Kidney (tissue), 14 donors: Measurements from ENCODE around the gene CHTOP. TPM values are rescaled to one million over a fixed set of nuclear protein-coding genes. Genes with fewer than 3 reads are reported as not detected.
A peak's percentile ranks its signal among the peaks of the same experiment; 100 is the strongest.

Experiments
- DNase-seq, 5 donors: peaks; one replicate each; pipeline ENCODE4 v3.0.0-alpha.2; 2013 to 2020
- FAIRE-seq: peaks from 2 replicates; lab custom pipeline; 2012; peaks lifted over from hg19 to GRCh38; lab: Jason Lieb, UNC
- H3K27ac ChIP-seq, 2 donors: one replicate each; pipeline ENCODE4 v1.7.0; 2013; ENCODE audit warnings: low read depth in 2 of 2, low read length in 2 of 2, inconsistent platforms in 1 of 2
- H3K27me3 ChIP-seq: one replicate; pipeline ENCODE4 v1.7.1; 2013; ENCODE audit warnings: low read length, inconsistent platforms; ENCODE audit not compliant: control insufficient read depth, insufficient read depth
- H3K36me3 ChIP-seq, 3 donors: one replicate each; pipeline versions ENCODE4 v1.7.0 to v1.7.1; 2013; ENCODE audit warnings: low read length in 3 of 3, control low read depth in 1 of 3, inconsistent platforms in 1 of 3; ENCODE audit not compliant: insufficient read depth in 3 of 3, control insufficient read depth in 2 of 3
- H3K4me1 ChIP-seq, 3 donors: one replicate each; pipeline versions ENCODE4 v1.7.0 to v1.7.1; 2013; ENCODE audit warnings: low read length in 3 of 3, inconsistent platforms in 1 of 3, low read depth in 1 of 3; ENCODE audit not compliant: control insufficient read depth in 2 of 3, insufficient read depth in 2 of 3
- H3K4me3 ChIP-seq, 3 donors: one replicate each; pipeline versions ENCODE4 v1.7.0 to v1.8.1; 2013; ENCODE audit warnings: low read length in 3 of 3, control low read depth in 1 of 3, inconsistent platforms in 1 of 3
- H3K9ac ChIP-seq, 3 donors: one replicate each; pipeline versions ENCODE4 v1.7.0 to v1.7.1; 2013; ENCODE audit warnings: low read length in 3 of 3, control low read depth in 1 of 3, inconsistent platforms in 1 of 3
- H3K9me3 ChIP-seq, 3 donors: one replicate each; pipeline versions ENCODE4 v1.7.0 to v1.7.1; 2013; ENCODE audit warnings: low read length in 3 of 3, control low read depth in 1 of 3, inconsistent platforms in 1 of 3; ENCODE audit not compliant: control insufficient read depth in 2 of 3, insufficient read depth in 1 of 3
- intact Hi-C: fragments of 100-400 bp; cut with DNase I; formaldehyde crosslinking; loops from one replicate; pipeline ENCODE4 v1.11.1; 2022
- polyA plus RNA-seq: library from polyadenylated mRNA; stranded (reverse); fragments of 350-450 nt; fragmentation: Illumina TruSeq; extraction: RNeasy Lipid Tissue Mini Kit (QIAGEN cat#74804); gene quantifications from one replicate; pipeline ENCODE4 v1.2.3, GENCODE V29; 2014; ENCODE audit warnings: low read depth, low replicate concordance; ENCODE audit not compliant: insufficient read depth
- total RNA-seq: library from RNA; stranded (reverse); fragmentation: NEBNext Ultra II Directional; extraction: Animal tissue kit (Norgen Biotek cat#: 25700); gene quantifications from one replicate; pipeline ENCODE4 v1.2.1, GENCODE V29; 2021
- TF ChIP-seq, protein P1 (sequence below): IDR thresholded peaks from 3 replicates; pipeline ENCODE4 v1.5.1; 2012; ENCODE audit warnings: mild to moderate bottlenecking, moderate library complexity, borderline replicate concordance; ENCODE audit not compliant: insufficient read depth; ENCODE audit errors: extremely low read depth
- donor health status: control.
- donor health status: control.
- donor health status: control.
- donor health status: control.
- donor health status: control.
- donor health status: DM: yes; HTN: yes; CAD: no.
- donor health status: Normal renal cell carcinoma (clear cell type).

Gene CHTOP
- total and polyA plus RNA-seq, 2 donors from 2014 or later = 71.1 to 83.6 TPM

DNA sequence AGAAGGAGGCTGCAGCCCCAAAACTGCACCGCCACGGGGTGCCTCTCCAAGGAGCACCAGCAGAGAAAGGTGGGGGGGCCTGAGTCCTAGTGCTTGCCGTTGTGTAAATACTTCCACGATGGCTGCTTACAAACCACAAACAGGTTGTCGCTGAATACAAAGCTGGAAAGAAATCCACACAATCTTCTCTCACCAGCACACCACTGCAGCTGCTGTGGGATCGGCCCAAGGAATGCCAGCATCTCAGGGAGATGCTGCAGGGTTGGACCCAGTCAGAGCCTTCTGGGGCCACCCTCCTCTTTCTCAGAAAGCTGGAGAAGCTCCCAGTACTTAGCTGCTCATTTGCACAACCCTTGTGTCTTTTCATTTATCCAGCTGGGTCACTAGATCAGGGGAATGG is 14.7 kb upstream of the CHTOP start:
- H3K9me3 ChIP-seq = no peaks in the 10 kb centered on the region
- no peak overlapping the region for H3K9ac ChIP-seq
- no peaks in the 10 kb centered on the region for H3K27me3 ChIP-seq
- H3K4me1 ChIP-seq = peaks cover 0 to 10% (median 6%) of the 10 kb centered on the region in 3 donors
- intact Hi-C loops = no loop called here
- H3K36me3 ChIP-seq = no peaks in the 10 kb centered on the region
- no peak overlapping the region for H3K4me3 ChIP-seq
- H3K27ac ChIP-seq = no peak overlapping the region
- DNase-seq = peak in 1 of 5 donors; percentile 39
- TF ChIP-seq, protein P1, sequence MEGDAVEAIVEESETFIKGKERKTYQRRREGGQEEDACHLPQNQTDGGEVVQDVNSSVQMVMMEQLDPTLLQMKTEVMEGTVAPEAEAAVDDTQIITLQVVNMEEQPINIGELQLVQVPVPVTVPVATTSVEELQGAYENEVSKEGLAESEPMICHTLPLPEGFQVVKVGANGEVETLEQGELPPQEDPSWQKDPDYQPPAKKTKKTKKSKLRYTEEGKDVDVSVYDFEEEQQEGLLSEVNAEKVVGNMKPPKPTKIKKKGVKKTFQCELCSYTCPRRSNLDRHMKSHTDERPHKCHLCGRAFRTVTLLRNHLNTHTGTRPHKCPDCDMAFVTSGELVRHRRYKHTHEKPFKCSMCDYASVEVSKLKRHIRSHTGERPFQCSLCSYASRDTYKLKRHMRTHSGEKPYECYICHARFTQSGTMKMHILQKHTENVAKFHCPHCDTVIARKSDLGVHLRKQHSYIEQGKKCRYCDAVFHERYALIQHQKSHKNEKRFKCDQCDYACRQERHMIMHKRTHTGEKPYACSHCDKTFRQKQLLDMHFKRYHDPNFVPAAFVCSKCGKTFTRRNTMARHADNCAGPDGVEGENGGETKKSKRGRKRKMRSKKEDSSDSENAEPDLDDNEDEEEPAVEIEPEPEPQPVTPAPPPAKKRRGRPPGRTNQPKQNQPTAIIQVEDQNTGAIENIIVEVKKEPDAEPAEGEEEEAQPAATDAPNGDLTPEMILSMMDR = no peak
- FAIRE-seq = no peak

DNA sequence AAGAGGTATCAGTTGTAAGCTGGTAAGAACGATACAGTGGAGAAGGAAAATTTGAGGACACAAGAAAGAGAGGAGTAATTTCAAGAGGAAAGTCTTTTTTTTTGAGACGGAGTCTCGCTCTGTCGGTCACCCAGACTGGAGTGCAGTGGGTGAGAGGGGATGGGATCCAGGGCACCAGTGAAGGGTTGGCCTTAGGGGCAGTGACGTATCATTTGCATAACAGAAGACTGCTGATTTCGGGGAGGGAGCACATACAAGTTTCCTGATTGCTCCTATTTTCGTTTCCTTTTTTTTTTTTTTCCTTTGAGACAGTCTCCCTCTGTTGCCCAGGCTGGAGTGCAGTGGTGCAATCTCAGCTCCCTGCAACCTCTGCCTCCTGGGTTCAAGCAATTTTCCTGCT is 10.8 kb upstream of the CHTOP start:
- Histone ChIP-seq H3K9ac (no peak overlapping the region), H3K27ac (no peak overlapping the region), H3K36me3 (peaks cover 0 to 4% (median 0%) of the 10 kb centered on the region in 3 donors), H3K9me3 (no peaks in the 10 kb centered on the region), H3K4me1 (peaks cover 0 to 25% (median 18%) of the 10 kb centered on the region in 3 donors), H3K27me3 (no peaks in the 10 kb centered on the region), H3K4me3 (no peak overlapping the region)
- intact Hi-C loops = no loop called here
- TF ChIP-seq, protein P1 = no peak
- no peak for FAIRE-seq
- peak in 1 of 5 donors; percentile 25 for DNase-seq

DNA sequence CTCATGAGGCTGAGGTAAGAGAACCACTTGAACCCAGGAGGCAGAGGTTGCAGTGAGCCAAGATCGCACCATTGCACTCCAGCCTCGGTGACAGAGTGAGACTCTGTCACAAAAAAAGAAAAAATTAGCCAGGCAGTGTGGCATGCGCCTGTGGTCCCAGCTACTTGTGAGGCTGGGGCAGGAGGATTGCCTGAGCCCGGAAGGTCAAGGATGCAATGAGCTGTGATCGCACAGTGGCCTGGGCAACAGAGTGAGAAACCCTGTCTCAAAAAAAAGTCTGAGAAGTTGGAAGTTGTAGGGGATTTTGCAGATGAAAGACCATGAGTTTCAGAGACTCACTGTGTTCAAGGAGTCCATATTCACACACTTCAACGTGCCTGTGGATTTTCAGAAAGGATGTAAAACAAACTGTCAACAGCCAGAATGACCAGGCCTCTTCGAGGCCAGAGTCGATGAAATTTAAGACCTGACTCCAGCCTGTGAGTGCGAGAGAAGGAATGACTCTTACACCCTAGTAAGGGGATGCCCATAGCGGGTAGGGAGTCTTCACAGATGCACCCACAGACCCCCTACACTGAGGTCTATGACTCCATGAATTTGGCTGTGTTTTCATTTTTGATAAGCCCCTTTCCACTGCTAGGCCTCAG is 8.8 kb upstream of the CHTOP start:
- DNase-seq = peak in 1 of 5 donors; percentile 15
- TF ChIP-seq, protein P1 = no peak
- intact Hi-C loops = no loop called here
- H3K27me3 ChIP-seq = no peaks in the 10 kb centered on the region
- H3K36me3 ChIP-seq = peaks cover 0 to 4% (median 0%) of the 10 kb centered on the region in 3 donors
- H3K9me3 ChIP-seq = no peaks in the 10 kb centered on the region
- FAIRE-seq = no peak
- no peak overlapping the region for H3K4me3 ChIP-seq
- H3K9ac ChIP-seq = no peak overlapping the region
- H3K27ac ChIP-seq = no peak overlapping the region
- peaks cover 0 to 25% (median 18%) of the 10 kb centered on the region in 3 donors for H3K4me1 ChIP-seq
